HepG2 (cell line): Measurements from ENCODE around the gene RPA1. TPM values are rescaled to one million over a fixed set of nuclear protein-coding genes. Genes with fewer than 3 reads are reported as not detected.

ENCODE experiments used
- AHDC1 ChIP-seq: sonication (generic); formaldehyde crosslinking; IDR thresholded peaks from 2 replicates; pipeline ENCODE4 v1.5.1; 2020; ENCODE audit warnings: mild to moderate bottlenecking, missing genetic modification reagents, borderline replicate concordance
- HHEX ChIP-seq: IDR thresholded peaks from 2 replicates; pipeline ENCODE4 v1.6.1; 2016; ENCODE audit warnings: control low read depth
- PHB2 ChIP-seq: fragments of 450-650 bp; IDR thresholded peaks from 2 replicates; pipeline ENCODE4 v1.6.1; 2018; ENCODE audit not compliant: partially characterized antibody
- ZBTB14 ChIP-seq: sonication (generic); formaldehyde crosslinking; IDR thresholded peaks from 2 replicates; pipeline ENCODE4 v1.4.0; 2020; ENCODE audit warnings: missing genetic modification reagents
- ZBTB40 ChIP-seq, 2 experiments: fragments of 450-650 bp in 1 of 2; sonication (generic) in 1 of 2; formaldehyde crosslinking in 1 of 2; IDR thresholded peaks; 2 replicates each; pipeline versions ENCODE4 v1.6.1 to v1.8.0; 2016 to 2022; ENCODE audit warnings: antibody characterized with exemption in 1 of 2, mild to moderate bottlenecking in 1 of 2, missing genetic modification reagents in 1 of 2
- ZNF746 ChIP-seq: sonication (generic); formaldehyde crosslinking; IDR thresholded peaks from 2 replicates; pipeline ENCODE4 v1.8.0; 2022; ENCODE audit warnings: mild to moderate bottlenecking, missing genetic modification reagents
- polyA plus RNA-seq, 8 experiments: library from polyadenylated mRNA; depleted of rRNA in 3 of 8; stranded (reverse) in 7 of 8; unstranded in 1 of 8; fragments of >200 nt; fragmentation: Illumina TruSeq in 4 of 8; extraction: Trizol in 4 of 8; gene quantifications; 2 replicates each; pipeline versions ENCODE4 v1.2.1 to v1.2.3, GENCODE V29; 2011 to 2016; ENCODE audit warnings: low read depth in 4 of 8, missing spikeins in 1 of 8, mixed read lengths in 1 of 8; ENCODE audit not compliant: insufficient read depth in 1 of 8
- total RNA-seq, 5 experiments: library from RNA; depleted of rRNA; stranded (reverse); fragments of >200 nt; fragmentation: Illumina TruSeq; extraction: Trizol; gene quantifications; 2 replicates each; pipeline ENCODE4 v1.2.3, GENCODE V29; 2016; ENCODE audit warnings: low read depth in 1 of 5

Gene RPA1
- total and polyA plus RNA-seq, 2 of the 13 experiments (the other 11 are each of a cell fraction or from before 2014, with no cell fraction given): 13.9 to 37.6 TPM

- no peak for TF ChIP-seq ZBTB40 (IDR thresholded peaks at IDR 0.05)
- TF ChIP-seq ZBTB40 (CRISPR knock-in tag; IDR thresholded peaks at IDR 0.05): no peak
- TF ChIP-seq AHDC1: no peak
- TF ChIP-seq ZBTB14 (CRISPR knock-in tag): no peak
- no peak for TF ChIP-seq HHEX (CRISPR knock-in tag)
- no peak for TF ChIP-seq ZNF746 (CRISPR knock-in tag)
- TF ChIP-seq PHB2: no peak
Measured at GRCh38 chr17:1913702-1914101, 83.9 kb downstream of the RPA1 start (continued).
